ENCODE data around the gene NOTCH1. TPM values are rescaled to one million over a fixed set of nuclear protein-coding genes. Genes with fewer than 3 reads are reported as not detected.

The NOTCH1 gene
- total RNA-seq, 1 experiment from 2014 or later = 3.2 TPM

- DNase-seq (ENCODE audit: low spot score) = no peak
These were observed 28.7 kb downstream of the NOTCH1 start for GRCh38 chr9:136517012-136517743.

GRCh38 chr9:136516191-136516654, 29.6 kb downstream of the NOTCH1 start:
- DNase-seq (ENCODE audit: low spot score) = no peak

GRCh38 chr9:136515276-136515675, 30.6 kb downstream of the NOTCH1 start:
- DNase-seq (ENCODE audit: low spot score) = no peak

- no peak for DNase-seq (ENCODE audit: low spot score)
These were observed 31.7 kb downstream of the NOTCH1 start for GRCh38 chr9:136514022-136514714.

- no peak for DNase-seq (ENCODE audit: low spot score)
These were observed 32.7 kb downstream of the NOTCH1 start for GRCh38 chr9:136513191-136513590.

- DNase-seq (ENCODE audit: low spot score) = no peak
These were observed 33.2 kb downstream of the NOTCH1 start for GRCh38 chr9:136512651-136513071.

GRCh38 chr9:136511670-136512592, 33.9 kb downstream of the NOTCH1 start:
- no peak for DNase-seq (ENCODE audit: low spot score)

- no peak for DNase-seq (ENCODE audit: low spot score)
These were observed 34.6 kb downstream of the NOTCH1 start for GRCh38 chr9:136511144-136511669.

- DNase-seq (ENCODE audit: low spot score) = no peak
These were observed 35.3 kb downstream of the NOTCH1 start for GRCh38 chr9:136510561-136510960.

- no peak for DNase-seq (ENCODE audit: low spot score)
These were observed 36.3 kb downstream of the NOTCH1 start for GRCh38 chr9:136509549-136509948.

- DNase-seq (ENCODE audit: low spot score) = no peak
These were observed 36.9 kb downstream of the NOTCH1 start for GRCh38 chr9:136508729-136509500.

GRCh38 chr9:136507992-136508375, 37.9 kb downstream of the NOTCH1 start:
- no peak for DNase-seq (ENCODE audit: low spot score)

- DNase-seq (ENCODE audit: low spot score) = no peak
These were observed 38.4 kb downstream of the NOTCH1 start for GRCh38 chr9:136507221-136507991.

- no peak for DNase-seq (ENCODE audit: low spot score)
These were observed 39.4 kb downstream of the NOTCH1 start for GRCh38 chr9:136506425-136506824.

GRCh38 chr9:136505406-136506403, 40.1 kb downstream of the NOTCH1 start:
- no peak for DNase-seq (ENCODE audit: low spot score)

- no peak for DNase-seq (ENCODE audit: low spot score)
These were observed 41.1 kb downstream of the NOTCH1 start for GRCh38 chr9:136504512-136505348.

GRCh38 chr9:136502940-136503550, 42.8 kb downstream of the NOTCH1 start:
- DNase-seq (ENCODE audit: low spot score) = no peak

GRCh38 chr9:136502196-136502595, 43.7 kb downstream of the NOTCH1 start:
- DNase-seq (ENCODE audit: low spot score) = no peak
